ENCODE results near the gene PPP1R16B.

Gene PPP1R16B

DNA sequence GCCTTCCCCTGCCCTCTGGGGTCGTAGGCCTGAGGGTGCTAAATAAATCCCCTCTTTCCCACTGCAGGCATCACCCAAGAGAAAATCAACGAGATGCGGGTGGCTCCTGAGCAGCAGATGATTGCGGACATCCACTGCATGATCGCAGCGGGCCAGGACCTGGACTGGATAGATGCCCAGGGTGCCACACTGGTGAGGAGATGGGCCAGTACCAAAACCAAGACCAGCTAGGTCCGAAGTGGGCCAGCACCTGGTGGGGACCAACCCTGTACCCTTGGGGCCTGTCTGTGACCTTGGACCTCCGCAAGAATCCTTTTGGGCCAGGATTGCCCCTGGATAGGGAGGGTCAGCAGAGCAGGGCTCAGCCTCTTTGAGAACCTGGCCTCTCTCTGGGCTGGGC, 97.1 kb downstream of the PPP1R16B start:
- no peaks in the 10 kb centered on the region for H3K79me1 ChIP-seq (ENCODE audit: low read length)
- no peak overlapping the region for H3K23ac ChIP-seq (ENCODE audit: low read length)
- H3K36me3 ChIP-seq (ENCODE audit: control insufficient read depth in 1 of 2, insufficient read depth in 2 of 2, low read length in 2 of 2) = no peaks in the 10 kb centered on the region
- no peak overlapping the region for H3K4me3 ChIP-seq (ENCODE audit: low read depth, low read length)
- no peak overlapping the region for H3K4me2 ChIP-seq (ENCODE audit: low read length)
- H3K27me3 ChIP-seq (ENCODE audit: insufficient read depth, low read length) = no peaks in the 10 kb centered on the region
- H4K12ac ChIP-seq (ENCODE audit: low read depth, low read length) = no peak overlapping the region
- no peaks in the 10 kb centered on the region for H3K4me1 ChIP-seq (ENCODE audit: control insufficient read depth in 1 of 2, insufficient read depth in 2 of 2, low read length in 2 of 2)
- H3K4ac ChIP-seq (ENCODE audit: low read depth, low read length) = no peak overlapping the region
- H2BK5ac ChIP-seq (ENCODE audit: low read depth, low read length, poor library complexity) = no peak overlapping the region
- no peak overlapping the region for H4K8ac ChIP-seq (ENCODE audit: low read depth, low read length)
- H2AK5ac ChIP-seq (ENCODE audit: low read length) = no peak overlapping the region
- no peak overlapping the region for H3K18ac ChIP-seq (ENCODE audit: low read length)
- H4K91ac ChIP-seq (ENCODE audit: low read depth, low read length) = no peak overlapping the region
- H2BK12ac ChIP-seq (ENCODE audit: low read length) = no peak overlapping the region
- H3K9ac ChIP-seq (ENCODE audit: low read length) = no peak overlapping the region
- peaks cover 9% of the 10 kb centered on the region for H3K9me3 ChIP-seq (ENCODE audit: insufficient read depth, low read depth, low read length)
- no peak overlapping the region for H2AFZ ChIP-seq (ENCODE audit: insufficient read depth, low read length, poor library complexity)
- no peak overlapping the region for H3K27ac ChIP-seq (ENCODE audit: low read depth, low read length)
- WGBS (ENCODE audit: extremely low coverage, insufficient coverage, insufficient read length) = no CpG with 5 or more reads among the region's 8 CpGs
- H2BK120ac ChIP-seq (ENCODE audit: insufficient read depth, low read length, poor library complexity) = no peak overlapping the region
- no peak for DNase-seq
- no peaks in the 10 kb centered on the region for H3K79me2 ChIP-seq (ENCODE audit: control insufficient read depth, insufficient read depth, low read length, poor library complexity)
- H3K14ac ChIP-seq (ENCODE audit: low read length) = no peak overlapping the region

DNA sequence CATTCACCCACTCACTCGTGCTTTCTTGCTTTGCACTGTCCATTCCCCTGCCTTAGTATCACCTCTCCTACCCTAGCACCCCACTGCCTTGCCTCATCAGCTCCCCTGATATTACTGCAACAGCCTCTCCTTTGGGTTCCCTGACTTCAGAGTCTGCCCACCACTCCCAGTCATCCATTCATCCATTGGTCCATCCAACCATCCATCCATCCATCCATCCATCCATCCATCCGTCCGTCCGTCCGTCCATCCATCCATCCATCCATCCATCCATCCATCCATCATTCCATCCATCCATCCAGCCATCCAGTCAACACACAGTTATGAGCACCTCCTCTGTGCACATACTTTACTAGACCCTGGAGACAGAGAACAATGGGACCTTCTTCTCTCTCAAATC, 97.8 kb downstream of the PPP1R16B start:
- Histone ChIP-seq H4K8ac (ENCODE audit: low read depth, low read length) (no peak overlapping the region), H3K4me1 (ENCODE audit: control insufficient read depth in 1 of 2, insufficient read depth in 2 of 2, low read length in 2 of 2) (no peaks in the 10 kb centered on the region), H4K12ac (ENCODE audit: low read depth, low read length) (no peak overlapping the region), H3K79me1 (ENCODE audit: low read length) (no peaks in the 10 kb centered on the region), H3K27ac (ENCODE audit: low read depth, low read length) (no peak overlapping the region), H3K36me3 (ENCODE audit: control insufficient read depth in 1 of 2, insufficient read depth in 2 of 2, low read length in 2 of 2) (no peaks in the 10 kb centered on the region), H3K4me3 (ENCODE audit: low read depth, low read length) (no peak overlapping the region), H3K23ac (ENCODE audit: low read length) (no peak overlapping the region), H2BK120ac (ENCODE audit: insufficient read depth, low read length, poor library complexity) (no peak overlapping the region), H3K9me3 (ENCODE audit: insufficient read depth, low read depth, low read length) (peaks cover 9% of the 10 kb centered on the region), H3K4me2 (ENCODE audit: low read length) (no peak overlapping the region), H3K9ac (ENCODE audit: low read length) (no peak overlapping the region), H3K79me2 (ENCODE audit: control insufficient read depth, insufficient read depth, low read length, poor library complexity) (no peaks in the 10 kb centered on the region), H3K18ac (ENCODE audit: low read length) (no peak overlapping the region), H4K91ac (ENCODE audit: low read depth, low read length) (no peak overlapping the region), H2BK5ac (ENCODE audit: low read depth, low read length, poor library complexity) (no peak overlapping the region), H2AK5ac (ENCODE audit: low read length) (no peak overlapping the region), H2AFZ (ENCODE audit: insufficient read depth, low read length, poor library complexity) (no peak overlapping the region), H2BK12ac (ENCODE audit: low read length) (no peak overlapping the region), H3K4ac (ENCODE audit: low read depth, low read length) (no peak overlapping the region), H3K27me3 (ENCODE audit: insufficient read depth, low read length) (no peaks in the 10 kb centered on the region), H3K14ac (ENCODE audit: low read length) (no peak overlapping the region)
- DNase-seq = no peak
- no CpG with 5 or more reads among the region's 5 CpGs for WGBS (ENCODE audit: extremely low coverage, insufficient coverage, insufficient read length)

DNA sequence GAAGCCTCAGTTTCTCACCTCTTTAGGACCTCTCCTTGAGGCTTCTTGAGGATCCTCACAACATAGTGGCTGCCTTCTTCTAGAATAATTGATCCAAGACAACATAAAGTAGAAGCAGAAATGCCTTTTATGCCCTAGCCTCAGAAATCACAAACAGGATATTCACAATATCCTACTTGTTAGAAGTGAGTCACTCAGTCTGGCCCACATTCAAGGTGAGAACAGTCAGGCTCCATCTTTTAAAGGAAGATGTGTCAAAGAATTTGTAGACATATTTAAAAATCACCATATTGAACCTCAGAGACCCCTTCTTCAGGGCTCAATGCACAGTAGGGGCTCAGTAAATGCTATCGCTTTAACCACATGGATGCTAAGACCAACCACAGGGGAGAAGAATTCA, 99.9 kb downstream of the PPP1R16B start:
- Histone ChIP-seq H3K27ac (ENCODE audit: low read depth, low read length) (no peak overlapping the region), H4K91ac (ENCODE audit: low read depth, low read length) (no peak overlapping the region), H3K27me3 (ENCODE audit: insufficient read depth, low read length) (no peaks in the 10 kb centered on the region), H3K4me1 (ENCODE audit: control insufficient read depth in 1 of 2, insufficient read depth in 2 of 2, low read length in 2 of 2) (no peaks in the 10 kb centered on the region), H3K9me3 (ENCODE audit: insufficient read depth, low read depth, low read length) (peaks cover 9% of the 10 kb centered on the region), H2BK5ac (ENCODE audit: low read depth, low read length, poor library complexity) (no peak overlapping the region), H3K9ac (ENCODE audit: low read length) (no peak overlapping the region), H2BK120ac (ENCODE audit: insufficient read depth, low read length, poor library complexity) (no peak overlapping the region), H4K12ac (ENCODE audit: low read depth, low read length) (no peak overlapping the region), H3K4me3 (ENCODE audit: low read depth, low read length) (no peak overlapping the region), H3K4ac (ENCODE audit: low read depth, low read length) (no peak overlapping the region), H3K14ac (ENCODE audit: low read length) (no peak overlapping the region), H2AK5ac (ENCODE audit: low read length) (no peak overlapping the region), H3K23ac (ENCODE audit: low read length) (no peak overlapping the region), H3K79me1 (ENCODE audit: low read length) (no peaks in the 10 kb centered on the region), H3K79me2 (ENCODE audit: control insufficient read depth, insufficient read depth, low read length, poor library complexity) (no peaks in the 10 kb centered on the region), H2BK12ac (ENCODE audit: low read length) (no peak overlapping the region), H3K18ac (ENCODE audit: low read length) (no peak overlapping the region), H4K8ac (ENCODE audit: low read depth, low read length) (no peak overlapping the region), H3K36me3 (ENCODE audit: control insufficient read depth in 1 of 2, insufficient read depth in 2 of 2, low read length in 2 of 2) (no peaks in the 10 kb centered on the region), H2AFZ (ENCODE audit: insufficient read depth, low read length, poor library complexity) (no peak overlapping the region), H3K4me2 (ENCODE audit: low read length) (no peak overlapping the region)
- no CpG with 5 or more reads among the region's 1 CpG for WGBS (ENCODE audit: extremely low coverage, insufficient coverage, insufficient read length)
- DNase-seq = no peak

DNA sequence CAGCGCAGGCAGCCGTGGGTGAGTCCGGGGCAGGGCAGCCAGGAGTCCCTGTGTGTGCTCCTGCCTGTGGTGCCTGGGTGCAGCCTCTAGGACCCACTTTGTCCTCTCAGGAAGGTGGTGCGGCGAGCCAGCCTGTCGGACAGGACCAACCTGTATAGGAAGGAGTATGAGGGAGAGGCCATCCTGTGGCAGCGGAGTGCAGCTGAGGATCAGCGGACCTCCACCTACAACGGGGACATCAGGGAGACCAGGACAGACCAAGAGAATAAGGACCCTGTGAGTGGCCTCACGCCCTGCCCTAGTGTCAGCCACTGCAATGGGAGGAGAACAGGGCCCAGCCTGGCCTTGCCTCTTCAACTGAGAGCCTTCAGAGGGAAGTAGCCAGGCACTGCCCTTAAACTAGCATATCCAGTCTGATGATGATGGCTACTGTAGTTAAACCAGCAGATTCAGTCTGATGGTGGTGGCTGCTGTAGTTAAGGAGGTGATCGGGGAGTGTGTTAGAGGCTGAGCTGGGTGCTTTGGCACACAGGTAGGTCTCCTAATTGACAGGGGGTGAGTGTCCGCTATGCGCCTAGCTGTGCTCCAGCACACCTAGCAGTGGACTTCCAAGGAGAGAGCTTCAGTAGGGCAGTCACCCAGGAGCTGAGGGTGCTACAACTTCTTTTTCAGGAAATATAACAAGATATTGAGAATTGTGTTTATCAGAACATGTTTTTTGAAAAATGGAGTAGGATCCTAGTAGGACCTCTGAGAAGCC, 102.6 kb downstream of the PPP1R16B start:
- DNase-seq = no peak
- H3K4ac ChIP-seq (ENCODE audit: low read depth, low read length) = no peak overlapping the region

More for the DNA sequence above, 102.6 kb downstream of the PPP1R16B start:
- no peak overlapping the region for H2AK5ac ChIP-seq (ENCODE audit: low read length)
- H3K27me3 ChIP-seq (ENCODE audit: insufficient read depth, low read length) = no peaks in the 10 kb centered on the region
- H3K23ac ChIP-seq (ENCODE audit: low read length) = no peak overlapping the region
- H4K8ac ChIP-seq (ENCODE audit: low read depth, low read length) = no peak overlapping the region
- H3K9me3 ChIP-seq (ENCODE audit: insufficient read depth, low read depth, low read length) = peaks cover 9% of the 10 kb centered on the region
- H3K36me3 ChIP-seq (ENCODE audit: control insufficient read depth in 1 of 2, insufficient read depth in 2 of 2, low read length in 2 of 2) = no peaks in the 10 kb centered on the region
- H3K9ac ChIP-seq (ENCODE audit: low read length) = no peak overlapping the region
- no peaks in the 10 kb centered on the region for H3K79me2 ChIP-seq (ENCODE audit: control insufficient read depth, insufficient read depth, low read length, poor library complexity)
- H3K4me1 ChIP-seq (ENCODE audit: control insufficient read depth in 1 of 2, insufficient read depth in 2 of 2, low read length in 2 of 2) = no peaks in the 10 kb centered on the region
- H3K4me2 ChIP-seq (ENCODE audit: low read length) = no peak overlapping the region
- no peak overlapping the region for H4K91ac ChIP-seq (ENCODE audit: low read depth, low read length)
- no CpG with 5 or more reads among the region's 13 CpGs for WGBS (ENCODE audit: extremely low coverage, insufficient coverage, insufficient read length)
- no peak overlapping the region for H2AFZ ChIP-seq (ENCODE audit: insufficient read depth, low read length, poor library complexity)
- no peaks in the 10 kb centered on the region for H3K79me1 ChIP-seq (ENCODE audit: low read length)
- H3K14ac ChIP-seq (ENCODE audit: low read length) = no peak overlapping the region
- no peak overlapping the region for H3K4me3 ChIP-seq (ENCODE audit: low read depth, low read length)
- H2BK120ac ChIP-seq (ENCODE audit: insufficient read depth, low read length, poor library complexity) = no peak overlapping the region
- H2BK5ac ChIP-seq (ENCODE audit: low read depth, low read length, poor library complexity) = no peak overlapping the region
- H3K18ac ChIP-seq (ENCODE audit: low read length) = no peak overlapping the region
- no peak overlapping the region for H2BK12ac ChIP-seq (ENCODE audit: low read length)
- no peak overlapping the region for H4K12ac ChIP-seq (ENCODE audit: low read depth, low read length)
- H3K27ac ChIP-seq (ENCODE audit: low read depth, low read length) = no peak overlapping the region

Measured in trophoblast cell (in vitro differentiated cells and primary cell).